Astrocyte (in vitro differentiated cells and primary cell): Measurements from ENCODE around the gene SP4. TPM values are rescaled to one million over a fixed set of nuclear protein-coding genes. Genes with fewer than 3 reads are reported as not detected.

Experiments
- DNase-seq: peaks from one replicate; pipeline ENCODE4 v3.0.0-alpha.2; 2010; ENCODE audit warnings: low read depth
- FAIRE-seq: peaks from 2 replicates; lab custom pipeline; 2011; peaks lifted over from hg19 to GRCh38; lab: Jason Lieb, UNC
- H2AFZ ChIP-seq: 2 replicates; pipeline ENCODE4 v1.6.0; 2012; ENCODE audit warnings: low read depth, low read length, inconsistent platforms
- H3K27ac ChIP-seq: 2 replicates; pipeline ENCODE4 v1.5.1; 2011; ENCODE audit warnings: low read depth, low read length, inconsistent platforms
- H3K27me3 ChIP-seq: 2 replicates; pipeline ENCODE4 v1.6.0; 2011; ENCODE audit warnings: low read length, inconsistent platforms; ENCODE audit not compliant: insufficient read depth
- H3K36me3 ChIP-seq: 2 replicates; pipeline ENCODE4 v1.5.1; 2011; ENCODE audit warnings: low read length, inconsistent platforms; ENCODE audit not compliant: insufficient read depth
- H3K4me1 ChIP-seq: 2 replicates; pipeline ENCODE4 v1.5.1; 2011; ENCODE audit warnings: low read length, inconsistent platforms; ENCODE audit not compliant: insufficient read depth
- H3K4me2 ChIP-seq: 2 replicates; pipeline ENCODE4 v1.6.0; 2012; ENCODE audit warnings: low read length, inconsistent platforms
- H3K4me3 ChIP-seq: 2 replicates; pipeline ENCODE4 v1.5.1; 2011; ENCODE audit warnings: low read depth, mild to moderate bottlenecking, low read length, inconsistent platforms; ENCODE audit not compliant: insufficient read depth
- H3K79me2 ChIP-seq: 2 replicates; pipeline ENCODE4 v1.6.0; 2012; ENCODE audit warnings: mild to moderate bottlenecking, low read length, inconsistent platforms; ENCODE audit not compliant: insufficient read depth
- H3K9ac ChIP-seq: 2 replicates; pipeline ENCODE4 v1.6.0; 2012; ENCODE audit warnings: mild to moderate bottlenecking, low read length, inconsistent platforms
- H3K9me3 ChIP-seq: 2 replicates; pipeline ENCODE4 v1.5.1; 2012; ENCODE audit warnings: low read depth, mild to moderate bottlenecking, low read length, inconsistent platforms; ENCODE audit not compliant: insufficient read depth
- H4K20me1 ChIP-seq: 2 replicates; pipeline ENCODE4 v1.6.0; 2012; ENCODE audit warnings: low read length, inconsistent platforms; ENCODE audit not compliant: insufficient read depth
- H3K27ac Mint-ChIP-seq: one replicate; pipeline ENCODE4 v1.8.0; 2021; ENCODE audit warnings: mild to moderate bottlenecking, mixed read lengths; ENCODE audit not compliant: unreplicated experiment
- H3K27me3 Mint-ChIP-seq: one replicate; pipeline ENCODE4 v1.8.0; 2021; ENCODE audit warnings: low read depth, mixed read lengths; ENCODE audit not compliant: unreplicated experiment
- H3K36me3 Mint-ChIP-seq: one replicate; pipeline ENCODE4 v1.8.0; 2021; ENCODE audit warnings: low read depth, mixed read lengths; ENCODE audit not compliant: unreplicated experiment
- H3K4me1 Mint-ChIP-seq: one replicate; pipeline ENCODE4 v1.8.0; 2021; ENCODE audit warnings: low read depth, mixed read lengths; ENCODE audit not compliant: unreplicated experiment
- H3K4me3 Mint-ChIP-seq: one replicate; pipeline ENCODE4 v1.8.0; 2021; ENCODE audit warnings: mild to moderate bottlenecking, moderate library complexity, mixed read lengths; ENCODE audit not compliant: unreplicated experiment
- H3K9me3 Mint-ChIP-seq: one replicate; pipeline ENCODE4 v1.8.0; 2021; ENCODE audit warnings: mild to moderate bottlenecking, mixed read lengths; ENCODE audit not compliant: unreplicated experiment
- CTCF ChIP-seq: IDR thresholded peaks from 2 replicates; pipeline ENCODE4 v1.5.1; 2011; ENCODE audit warnings: low read depth, mild to moderate bottlenecking, inconsistent platforms, low read length, moderate library complexity; ENCODE audit not compliant: insufficient read depth
- EZH2 ChIP-seq: IDR thresholded peaks from 2 replicates; pipeline ENCODE4 v1.6.1; 2012; ENCODE audit warnings: mild to moderate bottlenecking, low read length, inconsistent platforms; ENCODE audit not compliant: insufficient read depth
- total RNA-seq: library from RNA; stranded (reverse); gene quantifications from 2 replicates; pipeline ENCODE4 v1.2.1, GENCODE V29; 2021

SP4 gene
- total RNA-seq, 1 donor from 2014 or later: 3.8 TPM

DNA sequence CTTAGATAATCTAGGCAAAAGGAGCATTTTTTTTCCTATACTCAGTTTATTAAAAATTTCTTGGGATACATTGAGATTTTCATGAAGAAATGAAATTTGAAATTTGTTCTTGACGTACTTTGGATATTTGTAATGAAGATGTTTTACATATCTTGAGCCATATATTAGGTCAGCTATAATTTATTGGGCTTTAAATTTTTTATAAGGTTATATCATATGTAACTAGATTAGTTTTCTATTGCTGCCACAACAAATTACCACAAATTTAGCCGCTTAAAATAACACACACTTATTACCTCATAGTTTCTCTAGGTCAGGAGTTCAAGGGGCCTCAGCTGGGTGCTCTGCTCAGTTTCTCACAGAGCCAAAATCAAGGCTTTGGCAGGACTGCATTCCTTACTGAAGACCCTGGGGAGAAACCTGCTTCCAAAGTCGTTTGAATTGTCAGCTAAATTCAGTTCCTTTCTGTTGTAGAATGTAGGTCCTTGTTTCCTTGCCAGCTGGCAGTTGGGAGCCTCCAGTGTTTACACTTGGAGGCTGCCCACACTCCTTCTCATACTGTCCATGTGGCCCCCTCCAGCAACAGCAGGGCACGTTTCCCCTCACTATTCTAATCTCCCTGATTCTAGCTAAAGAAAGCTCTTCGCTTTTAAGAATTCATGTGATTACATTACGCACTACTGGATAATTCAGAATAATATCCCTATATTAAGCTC, 72.4 kb downstream of the SP4 start:
- Histone ChIP-seq H3K4me3 (no peak overlapping the region), H3K9ac (no peak overlapping the region), H3K9me3 (peaks cover 2% of the 10 kb centered on the region), H4K20me1 (no peaks in the 10 kb centered on the region), H3K79me2 (no peaks in the 10 kb centered on the region), H3K4me1 (no peaks in the 10 kb centered on the region), H3K27ac (no peak overlapping the region), H3K36me3 (no peaks in the 10 kb centered on the region), H2AFZ (no peak overlapping the region), H3K4me2 (no peak overlapping the region), H3K27me3 (no peaks in the 10 kb centered on the region)
- Mint-ChIP-seq H3K4me1 (no peaks in the 10 kb centered on the region), H3K4me3 (no peak overlapping the region), H3K36me3 (no peaks in the 10 kb centered on the region), H3K27ac (no peak overlapping the region), H3K9me3 (no peaks in the 10 kb centered on the region), H3K27me3 (no peaks in the 10 kb centered on the region)
- no peak for FAIRE-seq
- DNase-seq: no peak
- TF ChIP-seq CTCF: no peak
- TF ChIP-seq EZH2: no peak

GRCh38 chr7:21504021-21504420, 76.1 kb downstream of the SP4 start:
- FAIRE-seq (no peak), DNase-seq (no peak)
- H3K4me2 ChIP-seq: no peak overlapping the region
- no peaks in the 10 kb centered on the region for H3K27me3 ChIP-seq
- peaks cover 2% of the 10 kb centered on the region for H3K9me3 ChIP-seq
- Mint-ChIP-seq H3K9me3 (no peaks in the 10 kb centered on the region), H3K36me3 (no peaks in the 10 kb centered on the region), H3K4me3 (no peak overlapping the region), H3K27ac (no peak overlapping the region), H3K4me1 (no peaks in the 10 kb centered on the region), H3K27me3 (no peaks in the 10 kb centered on the region)
- H3K4me3 ChIP-seq: no peak overlapping the region
- H3K36me3 ChIP-seq: no peaks in the 10 kb centered on the region
- no peak for TF ChIP-seq EZH2
- no peak for TF ChIP-seq CTCF
- H3K4me1 ChIP-seq: no peaks in the 10 kb centered on the region
- H3K27ac ChIP-seq: no peak overlapping the region
- H2AFZ ChIP-seq: no peak overlapping the region
- no peak overlapping the region for H3K9ac ChIP-seq
- no peaks in the 10 kb centered on the region for H3K79me2 ChIP-seq
- no peaks in the 10 kb centered on the region for H4K20me1 ChIP-seq

DNA sequence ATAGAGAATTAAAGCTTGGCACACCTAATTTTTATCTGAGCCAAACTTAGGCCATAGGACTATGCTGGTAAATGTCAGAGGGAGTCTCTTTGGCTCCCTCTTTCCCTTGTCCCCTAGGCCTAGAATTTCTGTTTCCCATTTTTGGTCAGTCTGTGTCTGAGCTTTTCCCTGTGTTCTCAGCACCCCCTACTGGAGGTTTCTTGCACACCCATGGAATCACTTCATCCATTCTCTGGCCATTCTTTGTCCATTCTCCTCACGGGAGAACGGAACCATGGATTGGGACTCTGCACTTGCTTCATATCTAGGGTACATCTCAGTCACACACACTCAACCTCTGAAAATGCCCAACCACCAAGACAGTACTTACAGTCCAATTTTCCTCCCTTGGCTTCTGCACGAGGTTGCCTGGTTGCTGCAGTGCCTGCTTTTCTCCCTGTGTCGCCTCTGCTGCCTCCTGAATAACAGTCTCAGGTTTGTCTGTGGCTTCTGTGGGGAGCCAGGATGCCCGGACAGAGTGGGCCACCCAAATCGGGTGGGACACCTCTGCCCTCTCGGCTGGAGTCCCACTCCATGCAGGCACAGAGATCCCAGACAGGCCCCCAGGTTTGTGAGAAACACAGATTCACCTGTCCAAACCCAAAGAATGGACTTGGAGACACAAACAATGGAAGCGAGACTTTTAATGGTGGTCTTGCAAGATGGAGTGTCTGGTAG, 79.9 kb downstream of the SP4 start:
- no peak overlapping the region for H3K27ac Mint-ChIP-seq
- no peak overlapping the region for H3K4me2 ChIP-seq
- H3K27me3 ChIP-seq: no peaks in the 10 kb centered on the region
- H3K4me1 ChIP-seq: no peaks in the 10 kb centered on the region
- peak; percentile 6 for DNase-seq
- H3K9ac ChIP-seq: no peak overlapping the region
- TF ChIP-seq EZH2: no peak
- peak; percentile 53 for TF ChIP-seq CTCF
- H3K36me3 ChIP-seq: no peaks in the 10 kb centered on the region
- no peaks in the 10 kb centered on the region for H3K4me1 Mint-ChIP-seq
- H3K27ac ChIP-seq: no peak overlapping the region
- FAIRE-seq: no peak
- no peaks in the 10 kb centered on the region for H3K36me3 Mint-ChIP-seq
- H3K9me3 ChIP-seq: no peaks in the 10 kb centered on the region
- H3K27me3 Mint-ChIP-seq: no peaks in the 10 kb centered on the region
- no peak overlapping the region for H3K4me3 ChIP-seq
- no peaks in the 10 kb centered on the region for H3K79me2 ChIP-seq
- H3K4me3 Mint-ChIP-seq: no peak overlapping the region
- H4K20me1 ChIP-seq: no peaks in the 10 kb centered on the region
- H2AFZ ChIP-seq: no peak overlapping the region
- H3K9me3 Mint-ChIP-seq: no peaks in the 10 kb centered on the region
